ENCODE data around the gene TOE1.

Gene TOE1

GRCh38 chr1:45334308-45335245 is 5.4 kb upstream of the TOE1 start:
- Mint-ChIP-seq H3K36me3 (peaks cover 8% of the 10 kb centered on the region), H3K9me3 (no peaks in the 10 kb centered on the region), H3K4me1 (peaks cover 19% of the 10 kb centered on the region), H3K4me3 (no peak overlapping the region), H3K27ac (peak overlapping the region; percentile 13), H3K27me3 (no peaks in the 10 kb centered on the region)
- DNase-seq (ENCODE audit: low spot score in 2 of 2) (no peak), ATAC-seq (ENCODE audit: low read depth) (no peak)

DNA sequence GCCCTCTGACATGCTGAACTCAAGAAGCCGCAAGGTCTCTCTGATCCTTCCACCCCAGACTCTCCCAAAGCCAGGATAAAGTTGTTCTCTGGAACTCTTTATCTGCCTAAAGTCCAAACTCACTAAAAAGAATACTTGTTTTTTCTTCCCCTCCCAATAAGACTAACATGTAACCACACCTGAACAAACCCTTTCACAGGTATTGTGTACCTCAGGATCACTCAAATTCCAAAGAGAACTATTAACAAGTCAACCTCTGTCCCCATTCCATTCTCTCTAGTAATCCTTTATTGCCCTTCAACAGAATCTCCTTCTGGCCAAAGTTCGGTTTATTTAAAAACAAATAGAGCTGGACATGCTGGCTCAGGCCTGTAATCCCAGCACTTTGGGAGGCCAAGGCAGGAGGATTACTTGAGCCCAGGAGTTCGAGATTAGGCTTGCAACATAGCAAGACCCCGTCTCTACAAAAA is 4.1 kb upstream of the TOE1 start:
- Mint-ChIP-seq H3K4me1 (peaks cover 26% of the 10 kb centered on the region), H3K36me3 (peaks cover 6% of the 10 kb centered on the region)

GRCh38 chr1:45337630-45338325 is 2.2 kb upstream of the TOE1 start:
- Mint-ChIP-seq H3K4me3 (no peak overlapping the region), H3K36me3 (peaks cover 10% of the 10 kb centered on the region), H3K9me3 (no peaks in the 10 kb centered on the region), H3K27me3 (no peaks in the 10 kb centered on the region), H3K4me1 (peaks cover 37% of the 10 kb centered on the region), H3K27ac (no peak overlapping the region)
- DNase-seq (ENCODE audit: low spot score in 2 of 2) (no peak), ATAC-seq (ENCODE audit: low read depth) (no peak)

More for the DNA sequence above, 4.1 kb upstream of the TOE1 start:
- Mint-ChIP-seq H3K27ac (no peak overlapping the region), H3K4me3 (no peak overlapping the region), H3K9me3 (no peaks in the 10 kb centered on the region), H3K27me3 (no peaks in the 10 kb centered on the region)
- ATAC-seq (ENCODE audit: low read depth) (no peak), DNase-seq (ENCODE audit: low spot score in 2 of 2) (no peak)

- Mint-ChIP-seq H3K4me3 (peak overlapping the region; percentile 100), H3K9me3 (no peaks in the 10 kb centered on the region), H3K4me1 (peaks cover 29% of the 10 kb centered on the region), H3K27ac (peak overlapping the region; percentile 97), H3K27me3 (no peaks in the 10 kb centered on the region), H3K36me3 (peaks cover 8% of the 10 kb centered on the region)
- ATAC-seq (ENCODE audit: low read depth) (no peak), DNase-seq (ENCODE audit: low spot score in 2 of 2) (no peak)
Observed at GRCh38 chr1:45340816-45341466, 971 bp downstream of the TOE1 start.

- DNase-seq (ENCODE audit: low spot score in 2 of 2) (no peak), ATAC-seq (ENCODE audit: low read depth) (no peak)
- Mint-ChIP-seq H3K4me3 (no peak overlapping the region), H3K9me3 (no peaks in the 10 kb centered on the region), H3K27ac (peak overlapping the region; percentile 23), H3K36me3 (peaks cover 12% of the 10 kb centered on the region), H3K4me1 (peaks cover 19% of the 10 kb centered on the region), H3K27me3 (no peaks in the 10 kb centered on the region)
Observed at GRCh38 chr1:45344499-45344898, 4.5 kb downstream of the TOE1 start.

DNA sequence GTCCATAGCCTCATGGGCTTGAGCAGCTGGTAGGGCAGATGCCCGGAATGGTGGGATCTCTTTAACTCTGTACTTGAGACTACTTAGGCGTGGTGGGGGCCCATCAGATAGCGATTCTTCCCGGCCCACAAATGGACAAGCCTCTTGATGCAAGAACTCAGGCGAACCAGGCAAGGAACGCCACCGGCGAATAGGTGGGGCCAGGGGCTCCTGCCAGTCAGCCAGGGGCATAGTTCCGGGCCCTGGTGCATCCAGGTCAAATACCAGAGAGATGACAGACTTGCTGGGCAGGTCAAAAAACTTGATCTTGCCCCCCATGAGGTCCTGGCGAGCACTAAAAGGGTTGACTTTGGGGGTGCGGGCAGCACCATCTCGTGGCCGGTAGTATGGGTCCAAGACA is 5.0 kb downstream of the TOE1 start:
- Mint-ChIP-seq H3K4me3 (no peak overlapping the region), H3K36me3 (peaks cover 12% of the 10 kb centered on the region), H3K27me3 (no peaks in the 10 kb centered on the region), H3K9me3 (no peaks in the 10 kb centered on the region), H3K4me1 (peaks cover 17% of the 10 kb centered on the region), H3K27ac (peak overlapping the region; percentile 23)
- ATAC-seq (ENCODE audit: low read depth) (no peak), DNase-seq (ENCODE audit: low spot score in 2 of 2) (no peak)

- Mint-ChIP-seq H3K36me3 (peaks cover 12% of the 10 kb centered on the region), H3K27ac (no peak overlapping the region), H3K4me1 (peaks cover 7% of the 10 kb centered on the region)
Observed at GRCh38 chr1:45346473-45346872, 6.5 kb downstream of the TOE1 start.

DNA sequence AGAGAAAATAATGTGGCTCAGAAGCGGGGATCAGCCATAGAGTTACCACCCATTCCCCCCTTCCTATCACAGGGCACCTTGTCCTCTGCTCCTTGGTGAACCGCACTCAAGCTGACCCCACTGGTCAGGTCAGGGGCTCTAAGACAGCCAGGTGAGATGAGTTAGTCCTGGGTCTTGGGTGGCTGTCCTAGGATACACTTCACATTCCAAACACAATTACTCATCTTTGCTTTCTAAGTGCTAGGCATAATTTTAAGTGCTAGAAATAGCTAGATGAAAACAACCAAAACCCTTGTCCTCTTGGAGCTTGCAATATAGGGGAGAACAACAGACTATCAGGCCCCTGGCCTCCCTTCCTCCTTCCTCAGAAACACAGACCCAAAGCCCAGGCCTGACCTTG is 8.1 kb downstream of the TOE1 start:
- Mint-ChIP-seq H3K4me1 (no peaks in the 10 kb centered on the region), H3K4me3 (no peak overlapping the region), H3K27ac (no peak overlapping the region), H3K36me3 (peaks cover 7% of the 10 kb centered on the region), H3K9me3 (no peaks in the 10 kb centered on the region), H3K27me3 (no peaks in the 10 kb centered on the region)
- DNase-seq (ENCODE audit: low spot score in 2 of 2) (no peak), ATAC-seq (ENCODE audit: low read depth) (no peak)

More at GRCh38 chr1:45346473-45346872, 6.5 kb downstream of the TOE1 start:
- no peaks in the 10 kb centered on the region for H3K27me3 Mint-ChIP-seq
- H3K9me3 Mint-ChIP-seq = no peaks in the 10 kb centered on the region
- ATAC-seq (ENCODE audit: low read depth) (no peak), DNase-seq (ENCODE audit: low spot score in 2 of 2) (no peak)
- H3K4me3 Mint-ChIP-seq = no peak overlapping the region

- H3K4me1 Mint-ChIP-seq = no peaks in the 10 kb centered on the region
- H3K36me3 Mint-ChIP-seq = peaks cover 6% of the 10 kb centered on the region
- DNase-seq (ENCODE audit: low spot score in 2 of 2) (no peak), ATAC-seq (ENCODE audit: low read depth) (no peak)
- H3K9me3 Mint-ChIP-seq = no peaks in the 10 kb centered on the region
- H3K27ac Mint-ChIP-seq = peak overlapping the region; percentile 14
- H3K4me3 Mint-ChIP-seq = no peak overlapping the region
- H3K27me3 Mint-ChIP-seq = no peaks in the 10 kb centered on the region
Observed at GRCh38 chr1:45348609-45348965, 8.6 kb downstream of the TOE1 start.

GRCh38 chr1:45348966-45349677 is 9.2 kb downstream of the TOE1 start:
- Mint-ChIP-seq H3K27ac (peak overlapping the region; percentile 14), H3K27me3 (no peaks in the 10 kb centered on the region), H3K4me3 (no peak overlapping the region), H3K9me3 (no peaks in the 10 kb centered on the region), H3K36me3 (peaks cover 6% of the 10 kb centered on the region), H3K4me1 (no peaks in the 10 kb centered on the region)
- DNase-seq (ENCODE audit: low spot score in 2 of 2) = no peak
- ATAC-seq (ENCODE audit: low read depth) = no peak

GRCh38 chr1:45351508-45351907 is 11.5 kb downstream of the TOE1 start:
- Mint-ChIP-seq H3K27ac (no peak overlapping the region), H3K9me3 (no peaks in the 10 kb centered on the region), H3K4me1 (peaks cover 3% of the 10 kb centered on the region), H3K27me3 (no peaks in the 10 kb centered on the region), H3K4me3 (no peak overlapping the region), H3K36me3 (peaks cover 3% of the 10 kb centered on the region)
- ATAC-seq (ENCODE audit: low read depth) = no peak
- no peak for DNase-seq (ENCODE audit: low spot score in 2 of 2)

DNA sequence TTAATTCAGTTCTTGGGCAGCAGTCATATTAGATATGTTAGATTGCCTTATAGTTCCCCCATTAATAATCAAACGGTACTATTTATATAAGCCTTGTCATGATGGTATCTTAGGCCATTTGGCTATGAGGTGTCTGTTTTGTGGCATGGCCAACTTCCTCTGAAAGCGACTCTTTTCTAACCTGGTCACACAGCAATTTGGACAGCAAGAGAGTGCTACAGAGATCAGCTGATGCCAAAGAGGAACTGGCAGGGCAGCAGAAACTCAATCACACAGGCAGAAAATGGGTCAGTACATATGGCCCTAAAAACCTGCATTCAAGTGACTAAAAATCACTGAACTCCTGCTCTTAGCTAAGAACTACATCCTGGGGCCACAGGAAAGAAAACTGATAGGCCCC is 13.7 kb downstream of the TOE1 start:
- no peak overlapping the region for H3K4me3 Mint-ChIP-seq
- H3K4me1 Mint-ChIP-seq = peaks cover 5% of the 10 kb centered on the region
- ATAC-seq (ENCODE audit: low read depth) (no peak), DNase-seq (ENCODE audit: low spot score in 2 of 2) (no peak)
- no peak overlapping the region for H3K27ac Mint-ChIP-seq
- H3K27me3 Mint-ChIP-seq = no peaks in the 10 kb centered on the region
- H3K36me3 Mint-ChIP-seq = peaks cover 5% of the 10 kb centered on the region
- no peaks in the 10 kb centered on the region for H3K9me3 Mint-ChIP-seq

DNA sequence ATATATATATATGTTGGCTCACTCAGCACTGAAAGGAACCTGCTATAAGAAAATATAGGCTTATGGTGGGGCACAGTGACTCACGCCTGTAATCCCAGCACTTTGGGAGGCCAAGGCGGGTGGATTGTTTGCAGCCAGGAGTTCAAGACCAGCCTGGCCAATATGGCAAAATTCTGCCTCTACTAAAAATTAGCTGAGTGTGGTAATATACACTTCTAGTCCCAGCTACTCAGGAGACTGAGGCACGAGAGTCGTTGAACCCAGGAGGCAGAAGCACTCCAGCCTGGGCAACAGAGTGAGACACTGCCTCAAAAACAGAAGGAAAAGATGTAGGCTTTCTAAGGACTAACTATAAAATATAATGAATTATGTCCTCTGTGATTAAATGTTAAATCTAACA is 14.9 kb downstream of the TOE1 start:
- ATAC-seq (ENCODE audit: low read depth) (no peak), DNase-seq (ENCODE audit: low spot score in 2 of 2) (no peak)
- no peaks in the 10 kb centered on the region for H3K9me3 Mint-ChIP-seq
- H3K4me1 Mint-ChIP-seq = peaks cover 6% of the 10 kb centered on the region
- H3K4me3 Mint-ChIP-seq = no peak overlapping the region
- H3K27me3 Mint-ChIP-seq = no peaks in the 10 kb centered on the region
- H3K27ac Mint-ChIP-seq = no peak overlapping the region
- peaks cover 5% of the 10 kb centered on the region for H3K36me3 Mint-ChIP-seq
